Endothelial cell of umbilical vein (primary cell): ENCODE results near the gene LENEP. TPM values are rescaled to one million over a fixed set of nuclear protein-coding genes. Genes with fewer than 3 reads are reported as not detected.

ENCODE experiments used
- BruUV-seq: library from RNA; stranded (reverse); fragments of 400-500 nt; replicated peaks from 2 replicates; lab custom pipeline; 2021; lab: Mats Ljungman, UMichigan
- CTCF ChIA-PET: fragments of 300-600, 350-600 bp; sonication (Branson Sonifier 250); formaldehyde crosslinking; loops from one replicate; lab custom pipeline; 2021; ENCODE audit warnings: antibody characterized with exemption, inconsistent platforms; lab: Charles Lee
- POLR2A ChIA-PET: fragments of 300-600, 350-600 bp; sonication (Branson Sonifier 250); formaldehyde crosslinking; loops from one replicate; lab custom pipeline; 2021; ENCODE audit warnings: antibody characterized with exemption, inconsistent platforms; lab: Charles Lee
- DNase-seq: peaks from one replicate; pipeline ENCODE4 v3.0.0-alpha.2; 2011; ENCODE audit warnings: low read depth, low spot score
- FAIRE-seq: peaks from 2 replicates; lab custom pipeline; 2011; peaks lifted over from hg19 to GRCh38; lab: Jason Lieb, UNC
- H2AFZ ChIP-seq: 2 replicates; pipeline ENCODE4 v1.6.0; 2012; ENCODE audit warnings: low read depth, low read length, control low read depth, inconsistent platforms
- H3K27ac ChIP-seq: 2 replicates; pipeline ENCODE4 v1.5.1; 2011; ENCODE audit warnings: low read depth, mild to moderate bottlenecking, control low read depth, low read length, moderate library complexity; ENCODE audit not compliant: insufficient read depth
- H3K27me3 ChIP-seq, 2 experiments: 2 replicates each; pipeline versions ENCODE4 v1.6.0 to v1.6.1; 2011; ENCODE audit warnings: low read length in 2 of 2, mixed read lengths in 1 of 2; ENCODE audit not compliant: control insufficient read depth in 2 of 2, insufficient read depth in 2 of 2
- H3K36me3 ChIP-seq, 2 experiments: 2 replicates in 1 of 2; 3 replicates in 1 of 2; pipeline ENCODE4 v1.5.1; 2011; ENCODE audit warnings: low read length in 2 of 2, mild to moderate bottlenecking in 1 of 2, moderate library complexity in 1 of 2; ENCODE audit not compliant: control insufficient read depth in 2 of 2, insufficient read depth in 2 of 2; ENCODE audit errors: extremely low read depth in 1 of 2
- H3K4me1 ChIP-seq: 3 replicates; pipeline ENCODE4 v1.5.1; 2011; ENCODE audit warnings: mild to moderate bottlenecking, low read length; ENCODE audit not compliant: control insufficient read depth, insufficient read depth; ENCODE audit errors: extremely low read depth
- H3K4me2 ChIP-seq: 2 replicates; pipeline ENCODE4 v1.6.1; 2011; ENCODE audit warnings: low read length, control low read depth, mixed read lengths; ENCODE audit not compliant: insufficient read depth
- H3K4me3 ChIP-seq, 3 experiments: fragments of 200-600 bp in 1 of 3; sonication (generic), shearing (Covaris generic) in 1 of 3; replicated peaks in 1 of 3; 2 replicates each; pipeline ENCODE4 v1.5.1; 2011 to 2016; ENCODE audit warnings: control low read depth in 3 of 3, low read length in 3 of 3, mild to moderate bottlenecking in 2 of 3, inconsistent platforms in 1 of 3, low read depth in 1 of 3, moderate library complexity in 1 of 3; ENCODE audit not compliant: insufficient read depth in 1 of 3
- H3K79me2 ChIP-seq: 2 replicates; pipeline ENCODE4 v1.6.0; 2012; ENCODE audit warnings: low read length, inconsistent platforms; ENCODE audit not compliant: control insufficient read depth, insufficient read depth
- H3K9ac ChIP-seq: replicated peaks from 2 replicates; pipeline ENCODE3; 2011; ENCODE audit warnings: low read length, control low read depth; ENCODE audit not compliant: insufficient read depth; ENCODE audit errors: extremely low read depth
- H3K9me1 ChIP-seq: replicated peaks from 3 replicates; pipeline ENCODE4 v1.6.0; 2011; ENCODE audit warnings: mild to moderate bottlenecking, low read length; ENCODE audit not compliant: control insufficient read depth, insufficient read depth; ENCODE audit errors: extremely low read depth
- H3K9me3 ChIP-seq: replicated peaks from 2 replicates; pipeline ENCODE4 v1.5.1; 2012; ENCODE audit warnings: low read length, inconsistent platforms; ENCODE audit not compliant: control insufficient read depth, insufficient read depth
- H4K20me1 ChIP-seq: replicated peaks from 2 replicates; pipeline ENCODE3; 2011; ENCODE audit warnings: mild to moderate bottlenecking, low read length; ENCODE audit not compliant: control insufficient read depth, insufficient read depth; ENCODE audit errors: extremely low read depth
- CTCF ChIP-seq, 2 donors: IDR thresholded peaks; 1 replicate in 1 of 2; 2 replicates in 1 of 2; pipeline ENCODE4 v1.5.1; 2011; ENCODE audit warnings: low read length in 2 of 2, mild to moderate bottlenecking in 2 of 2, moderate library complexity in 2 of 2, control low read depth in 1 of 2, inconsistent platforms in 1 of 2, low read depth in 1 of 2; ENCODE audit not compliant: insufficient read depth in 1 of 2; ENCODE audit errors: extremely low read depth in 1 of 2
- JUN ChIP-seq: IDR thresholded peaks from 2 replicates; pipeline ENCODE4 v1.6.1; 2011; ENCODE audit warnings: borderline replicate concordance, low read depth; ENCODE audit not compliant: insufficient read length, insufficient read depth
- dilution Hi-C: fragments of 300-500 bp; cut with MboI; formaldehyde crosslinking; loops from one replicate; pipeline ENCODE4 v1.15.0; 2019; ENCODE audit warnings: low sequenced_read_pairs; ENCODE audit not compliant: extremely low pct_ligation_motif_present
- intact Hi-C: fragments of 100-400 bp; cut with micrococcal nuclease; formaldehyde crosslinking; loops from one replicate; pipeline ENCODE4 v1.10.0; 2022
- polyA plus RNA-seq, 4 experiments: library from polyadenylated mRNA; depleted of rRNA in 3 of 4; stranded (reverse) in 3 of 4; unstranded in 1 of 4; fragments of >200 nt; gene quantifications; 2 replicates each; pipeline versions ENCODE4 v1.2.1 to v1.2.3, GENCODE V29; 2011 to 2012; ENCODE audit warnings: missing spikeins in 1 of 4
- total RNA-seq: library from RNA; stranded (reverse); gene quantifications from 2 replicates; pipeline ENCODE4 v1.2.3, GENCODE V29; 2021

The LENEP gene
- total and polyA plus RNA-seq, 2 donors (not counting 3 experiments of a cell fraction or from before 2014, with no cell fraction given), result 0.64 TPM; not detected in 1

- CTCF ChIA-PET, result interaction anchor here (0.8 to 6.5 kb wide), 21 partner anchors 9 to 439 kb away, joined by 3 to 87 read pairs (median 6); partner anchors contain the start of genes ADAM15, CKS1B, FLAD1 and PBXIP1
- TF ChIP-seq CTCF (IDR thresholded peaks at IDR 0.05; ENCODE audit: extremely low read depth in 1 of 2, insufficient read depth in 1 of 2, low read depth in 1 of 2, low read length in 2 of 2) (peak; percentile 90 to 94), JUN (no peak)
- FAIRE-seq (peak; percentile 97), DNase-seq (peak; percentile 61)
- peak overlapping the region in 1 of 3 experiments; percentile 29 for H3K4me3 ChIP-seq
- POLR2A ChIA-PET, result interaction anchor here (0.9 to 1.4 kb wide), 3 partner anchors 37 to 62 kb away, joined by 3 read pairs; partner anchors contain the start of genes PBXIP1 and PYGO2
- H3K79me2 ChIP-seq, result peaks cover 6% of the 10 kb centered on the region
- peaks cover 13% of the 10 kb centered on the region for H3K4me1 ChIP-seq
- no TSS peak for BruUV-seq
- intact Hi-C loops (loop anchor here (1.0 to 5.0 kb wide), 2 partner anchors 38 to 332 kb away; partner anchors contain the start of gene PYGO2), dilution Hi-C loops (no loop called here)
- peak overlapping the region; percentile 62 for H2AFZ ChIP-seq
- H3K27ac ChIP-seq, result no peak overlapping the region
- no peaks in the 10 kb centered on the region for H3K36me3 ChIP-seq
- H3K9me1 ChIP-seq, result no peaks in the 10 kb centered on the region
- no peaks in the 10 kb centered on the region for H4K20me1 ChIP-seq
- H3K9ac ChIP-seq, result no peak overlapping the region
- no peak overlapping the region for H3K4me2 ChIP-seq
- H3K9me3 ChIP-seq, result no peaks in the 10 kb centered on the region
- no peaks in the 10 kb centered on the region for H3K27me3 ChIP-seq
Measured at GRCh38 chr1:154998818-154999570, 5.6 kb downstream of the LENEP start.
